ENCODE results near the gene PREX1.
"Not testable (repeated sequence)": the region's sequence is repeated elsewhere in the genome, so short reads cannot be mapped to it uniquely, and the experiment has no call there.

The PREX1 gene, protein sequence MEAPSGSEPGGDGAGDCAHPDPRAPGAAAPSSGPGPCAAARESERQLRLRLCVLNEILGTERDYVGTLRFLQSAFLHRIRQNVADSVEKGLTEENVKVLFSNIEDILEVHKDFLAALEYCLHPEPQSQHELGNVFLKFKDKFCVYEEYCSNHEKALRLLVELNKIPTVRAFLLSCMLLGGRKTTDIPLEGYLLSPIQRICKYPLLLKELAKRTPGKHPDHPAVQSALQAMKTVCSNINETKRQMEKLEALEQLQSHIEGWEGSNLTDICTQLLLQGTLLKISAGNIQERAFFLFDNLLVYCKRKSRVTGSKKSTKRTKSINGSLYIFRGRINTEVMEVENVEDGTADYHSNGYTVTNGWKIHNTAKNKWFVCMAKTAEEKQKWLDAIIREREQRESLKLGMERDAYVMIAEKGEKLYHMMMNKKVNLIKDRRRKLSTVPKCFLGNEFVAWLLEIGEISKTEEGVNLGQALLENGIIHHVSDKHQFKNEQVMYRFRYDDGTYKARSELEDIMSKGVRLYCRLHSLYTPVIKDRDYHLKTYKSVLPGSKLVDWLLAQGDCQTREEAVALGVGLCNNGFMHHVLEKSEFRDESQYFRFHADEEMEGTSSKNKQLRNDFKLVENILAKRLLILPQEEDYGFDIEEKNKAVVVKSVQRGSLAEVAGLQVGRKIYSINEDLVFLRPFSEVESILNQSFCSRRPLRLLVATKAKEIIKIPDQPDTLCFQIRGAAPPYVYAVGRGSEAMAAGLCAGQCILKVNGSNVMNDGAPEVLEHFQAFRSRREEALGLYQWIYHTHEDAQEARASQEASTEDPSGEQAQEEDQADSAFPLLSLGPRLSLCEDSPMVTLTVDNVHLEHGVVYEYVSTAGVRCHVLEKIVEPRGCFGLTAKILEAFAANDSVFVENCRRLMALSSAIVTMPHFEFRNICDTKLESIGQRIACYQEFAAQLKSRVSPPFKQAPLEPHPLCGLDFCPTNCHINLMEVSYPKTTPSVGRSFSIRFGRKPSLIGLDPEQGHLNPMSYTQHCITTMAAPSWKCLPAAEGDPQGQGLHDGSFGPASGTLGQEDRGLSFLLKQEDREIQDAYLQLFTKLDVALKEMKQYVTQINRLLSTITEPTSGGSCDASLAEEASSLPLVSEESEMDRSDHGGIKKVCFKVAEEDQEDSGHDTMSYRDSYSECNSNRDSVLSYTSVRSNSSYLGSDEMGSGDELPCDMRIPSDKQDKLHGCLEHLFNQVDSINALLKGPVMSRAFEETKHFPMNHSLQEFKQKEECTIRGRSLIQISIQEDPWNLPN (N-terminal part only)

DNA sequence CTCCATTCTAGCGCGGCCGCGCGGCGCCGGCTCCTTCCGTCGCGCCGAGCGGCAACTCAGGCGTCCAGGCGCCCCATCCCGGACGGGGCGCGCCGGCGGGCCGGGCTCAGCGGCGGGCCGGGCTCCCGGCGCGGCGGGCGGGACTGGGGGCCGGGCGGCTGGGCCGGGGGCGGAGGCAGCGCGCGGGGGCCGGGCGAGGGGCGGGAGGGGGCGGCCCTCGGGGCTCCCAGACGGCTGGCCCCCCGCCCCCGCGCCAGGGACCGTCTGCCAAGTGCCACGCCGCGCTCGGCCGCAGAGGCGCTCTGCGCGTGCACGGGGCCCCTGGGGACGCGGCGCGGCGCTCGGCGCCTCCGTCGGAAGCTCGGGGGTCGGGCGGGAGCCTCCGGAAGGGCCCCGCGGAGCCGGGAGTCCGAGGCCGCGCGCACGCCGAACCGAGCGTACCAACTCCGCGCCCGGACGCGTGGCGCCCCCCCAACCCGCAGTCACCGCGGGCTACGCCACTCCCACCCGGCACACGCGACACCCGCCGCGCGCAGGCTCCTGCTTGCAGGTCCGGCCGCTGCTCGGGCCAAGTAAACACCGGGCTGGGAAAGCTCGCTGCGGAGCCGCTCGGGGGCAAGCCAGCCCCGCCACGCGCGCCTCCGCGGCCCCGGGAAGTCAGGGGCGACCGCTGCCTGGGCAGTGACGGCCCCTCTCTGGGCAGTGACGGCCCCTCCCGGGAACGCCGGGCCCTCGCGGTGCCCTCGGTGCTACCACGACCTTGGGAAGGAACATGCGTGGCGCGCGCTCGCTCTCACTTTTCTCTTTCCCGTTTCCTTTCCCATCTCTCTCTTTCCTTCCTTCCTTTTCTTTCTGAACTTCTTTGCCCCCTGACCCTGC is at the start of gene PREX1:
PREX1 (minus strand) TSS at position 145 of the 879 bp plus-strand sequence; CDS start at position 6, 139 bp downstream.
- in situ Hi-C loops (cut with MboI; ENCODE audit: low sequenced_read_pairs): no loop called here

DNA sequence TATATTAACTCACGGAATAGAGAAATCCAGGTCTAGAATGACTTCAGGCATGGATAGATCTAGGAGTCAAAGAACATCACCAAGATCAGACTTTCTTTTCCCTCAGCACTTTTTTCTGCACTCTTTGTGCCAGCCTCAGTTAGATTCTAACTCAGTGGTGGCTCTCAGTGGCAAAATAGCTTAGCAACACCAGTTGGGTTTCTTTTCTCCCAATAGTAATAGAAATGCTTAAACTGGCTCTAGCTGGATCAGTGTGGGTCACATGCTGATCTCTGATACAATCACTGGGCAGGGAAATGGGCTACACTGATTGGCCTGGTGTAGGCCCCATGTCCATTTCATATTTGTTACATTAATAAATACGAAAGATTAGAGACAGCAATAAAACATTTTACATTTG is 49.5 kb upstream of the PREX1 start:
- in situ Hi-C loops (cut with MboI; ENCODE audit: low sequenced_read_pairs): no loop called here

DNA sequence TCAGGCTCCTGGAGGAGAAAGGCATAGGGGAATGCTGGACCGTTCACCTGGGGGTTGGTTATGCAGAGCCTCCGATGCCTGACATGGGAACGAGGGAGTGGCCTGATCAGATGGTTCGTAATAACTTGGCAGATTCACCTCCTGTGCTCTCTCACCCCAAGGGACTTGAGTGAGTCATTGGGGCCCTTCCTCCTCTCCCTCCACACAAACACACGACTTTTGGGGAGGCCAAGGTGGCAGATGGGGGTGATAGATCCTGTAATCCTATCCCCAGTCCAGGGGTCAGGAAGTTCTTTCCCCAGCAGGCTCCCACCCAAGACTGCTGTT is 48.1 kb upstream of the PREX1 start:
- in situ Hi-C loops (cut with MboI; ENCODE audit: low sequenced_read_pairs): no loop called here

DNA sequence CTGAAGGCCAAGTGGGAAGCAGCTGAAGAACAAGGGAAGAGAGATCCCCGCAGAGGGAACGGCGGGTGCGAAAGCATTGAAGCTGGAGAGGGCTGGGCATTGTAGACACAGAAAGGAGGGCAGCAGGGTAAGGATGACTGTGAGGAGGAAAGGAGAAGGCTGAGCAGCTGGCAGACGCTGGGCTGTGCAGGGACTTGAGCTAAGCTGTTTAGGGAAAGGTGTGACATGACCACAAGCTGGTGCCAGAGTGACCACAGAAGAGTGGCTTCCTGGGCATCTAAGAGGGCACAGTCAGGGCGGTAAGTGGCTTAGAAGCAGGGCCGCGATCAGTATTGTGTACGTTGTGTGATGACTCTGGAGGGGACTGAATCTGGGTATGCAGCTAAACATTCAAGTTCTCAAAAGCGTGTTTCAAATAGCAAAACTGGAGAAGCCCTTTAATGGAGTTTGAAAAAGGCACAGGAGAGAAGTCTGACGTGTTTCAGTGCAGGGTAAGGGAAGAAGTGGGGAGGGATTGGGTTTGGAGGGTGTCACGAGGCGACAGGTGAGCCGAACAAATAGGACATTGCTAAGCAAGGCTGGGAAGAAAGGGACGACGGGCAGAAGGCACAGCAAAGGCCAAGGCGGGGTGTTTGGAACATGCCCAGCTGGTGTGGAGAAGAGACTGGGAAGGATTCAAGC is 47.6 kb upstream of the PREX1 start:
- in situ Hi-C loops (cut with MboI; ENCODE audit: low sequenced_read_pairs): no loop called here

DNA sequence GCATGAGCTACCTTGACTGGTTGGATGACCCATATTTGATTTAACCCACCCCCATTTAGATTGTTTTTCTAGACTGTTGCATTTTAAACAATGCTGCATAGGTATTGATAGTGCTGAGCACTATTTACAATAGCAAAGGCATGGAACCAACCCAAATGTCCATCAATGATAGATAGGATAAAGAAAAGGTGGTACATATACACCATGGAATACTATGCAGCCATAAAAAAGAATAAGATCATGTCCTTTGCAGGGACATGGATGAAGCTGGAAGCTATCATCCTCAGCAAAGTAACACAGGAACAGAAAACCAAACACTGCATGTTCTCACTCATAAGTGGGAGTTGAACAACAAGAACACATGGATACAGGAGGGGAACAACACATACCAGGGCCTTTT is 41.6 kb upstream of the PREX1 start:
- in situ Hi-C loops (cut with MboI; ENCODE audit: low sequenced_read_pairs): not testable (repeated sequence)

DNA sequence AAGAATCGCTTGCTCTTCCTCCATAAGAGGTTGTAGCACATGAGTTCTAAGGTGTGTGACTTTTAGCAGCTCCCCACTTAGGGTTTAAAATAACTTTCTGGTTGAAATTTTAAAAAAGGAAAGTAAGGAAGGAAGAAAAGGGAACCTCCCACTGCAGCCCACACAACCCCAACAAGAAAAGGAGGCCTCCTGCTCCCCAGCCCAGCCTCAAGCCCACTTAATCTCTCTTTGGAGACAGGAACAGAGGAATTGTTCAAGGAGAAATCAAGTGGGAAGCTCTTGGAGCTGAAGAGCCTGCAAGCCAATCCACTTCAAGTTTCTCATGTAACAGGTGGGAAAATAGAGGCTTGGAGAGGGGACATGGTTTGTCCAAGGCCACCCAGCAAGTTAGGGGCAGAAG is 39.1 kb upstream of the PREX1 start:
- in situ Hi-C loops (cut with MboI; ENCODE audit: low sequenced_read_pairs): no loop called here

DNA sequence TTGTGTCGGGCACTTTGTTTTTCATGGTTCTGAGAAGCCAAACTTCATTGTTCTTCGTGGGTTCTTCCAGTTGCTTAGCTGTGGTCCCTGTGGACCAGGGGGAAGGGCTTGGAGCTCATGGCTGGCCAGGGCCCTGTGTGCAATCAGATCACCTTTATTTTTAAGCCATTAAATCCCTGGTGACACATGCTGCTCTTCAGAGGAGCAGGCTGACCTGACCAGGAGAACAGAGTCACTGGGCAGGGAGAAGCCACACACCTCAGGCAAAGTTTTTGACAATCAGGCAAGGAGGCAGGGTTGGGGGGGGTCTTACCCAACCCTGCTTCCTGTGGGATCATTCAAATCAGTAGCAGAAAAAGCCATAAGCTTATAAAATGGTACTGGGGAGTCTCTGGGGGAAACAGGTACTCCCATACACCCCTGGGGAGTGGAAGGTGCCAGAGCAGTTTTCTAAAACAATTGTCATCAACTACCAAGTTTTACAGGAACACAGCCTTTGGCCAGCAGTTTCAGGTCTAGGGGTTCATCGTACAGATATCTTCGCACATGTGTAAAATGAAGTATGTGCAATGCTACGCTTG is 37.0 kb upstream of the PREX1 start:
- in situ Hi-C loops (cut with MboI; ENCODE audit: low sequenced_read_pairs): no loop called here

DNA sequence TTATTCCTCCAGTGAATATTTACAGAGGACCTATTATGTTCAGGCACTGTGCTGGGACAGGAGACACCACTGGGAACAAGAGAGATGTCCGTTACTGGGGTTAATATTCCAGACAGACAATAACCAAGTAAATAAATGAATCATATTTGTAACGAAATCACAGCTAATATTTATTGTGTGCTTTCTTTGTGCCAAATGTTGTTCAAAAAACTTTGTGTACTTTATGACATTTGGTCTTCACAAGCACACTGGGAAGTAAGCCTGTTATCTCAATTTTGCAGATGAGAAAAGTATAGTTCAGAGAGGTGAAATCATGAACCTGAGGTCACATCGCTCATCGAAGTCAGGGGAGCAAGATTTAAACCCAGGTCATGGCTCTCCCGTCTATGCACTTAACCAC is 36.5 kb upstream of the PREX1 start:
- in situ Hi-C loops (cut with MboI; ENCODE audit: low sequenced_read_pairs): no loop called here

DNA sequence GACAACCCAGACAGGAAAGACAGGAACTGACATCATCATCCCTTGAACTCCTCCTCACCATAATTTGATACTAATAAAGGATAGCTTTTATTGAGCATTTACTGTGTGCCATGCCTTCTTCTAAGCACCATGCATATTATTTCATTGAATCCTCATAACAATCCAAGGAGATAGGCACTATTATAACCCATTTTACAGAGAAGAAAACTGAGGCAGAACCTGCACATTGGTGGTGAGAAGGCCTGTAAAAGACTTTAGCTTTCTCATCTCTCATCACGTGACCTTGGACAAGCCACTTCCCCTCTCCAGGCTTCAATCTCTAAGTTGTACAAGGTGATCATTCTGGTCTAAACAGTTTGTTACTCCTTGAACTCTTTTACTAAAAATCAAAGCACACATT is 34.5 kb upstream of the PREX1 start:
- in situ Hi-C loops (cut with MboI; ENCODE audit: low sequenced_read_pairs): no loop called here

DNA sequence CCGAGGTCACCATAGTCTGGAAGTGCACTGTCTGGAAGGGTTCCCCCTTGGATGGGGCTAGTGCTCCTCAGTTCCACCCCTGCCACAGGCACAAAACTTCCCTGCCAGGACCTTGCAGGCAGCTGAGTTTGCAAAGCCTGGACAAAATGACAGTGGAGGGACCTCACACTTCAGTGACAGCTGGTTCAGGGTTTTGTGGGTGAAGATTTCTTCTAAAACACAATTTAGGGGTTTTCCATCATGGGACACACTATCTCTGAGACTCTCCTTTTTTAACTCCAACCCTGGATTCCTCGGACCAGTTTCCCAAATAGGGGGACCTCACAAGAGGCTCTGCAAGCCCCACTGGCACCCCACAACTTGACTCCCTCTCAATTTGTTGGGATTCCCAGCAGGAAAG is 33.6 kb upstream of the PREX1 start:
- in situ Hi-C loops (cut with MboI; ENCODE audit: low sequenced_read_pairs): no loop called here

DNA sequence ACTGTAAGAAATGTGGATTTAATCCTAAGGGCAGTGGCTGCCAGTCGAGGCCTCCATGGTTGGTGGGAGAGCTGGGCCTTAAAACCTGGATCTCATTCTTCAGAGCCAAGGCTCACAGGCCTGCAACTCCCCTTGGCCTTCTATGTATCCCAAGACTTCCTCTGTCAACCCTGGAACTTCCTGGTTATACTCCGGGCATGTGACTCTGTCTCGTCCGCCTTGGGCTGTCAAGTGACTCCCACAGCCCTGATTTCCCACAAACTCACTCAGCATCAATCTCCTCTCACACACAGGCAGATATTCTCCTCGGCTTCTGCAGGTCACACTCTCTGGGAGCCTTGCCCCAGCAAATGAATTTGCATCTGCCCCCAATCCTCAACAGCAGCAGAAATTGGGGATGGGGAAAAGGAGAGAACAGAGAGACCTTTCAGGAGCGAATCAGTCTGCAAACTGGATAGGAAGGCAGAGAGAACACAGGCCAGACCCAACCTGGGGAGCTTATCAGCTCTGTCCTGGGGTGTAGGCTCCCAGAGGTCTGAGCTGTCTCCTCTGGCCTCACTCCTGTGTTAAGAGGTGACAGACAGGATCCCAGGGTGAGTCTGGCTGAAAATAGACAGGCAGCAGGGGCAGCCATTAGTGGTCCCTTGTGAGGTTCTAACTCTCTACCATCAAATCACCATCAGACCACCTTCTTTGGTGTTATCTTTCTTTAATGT is 30.4 kb upstream of the PREX1 start:
- in situ Hi-C loops (cut with MboI; ENCODE audit: low sequenced_read_pairs): no loop called here

DNA sequence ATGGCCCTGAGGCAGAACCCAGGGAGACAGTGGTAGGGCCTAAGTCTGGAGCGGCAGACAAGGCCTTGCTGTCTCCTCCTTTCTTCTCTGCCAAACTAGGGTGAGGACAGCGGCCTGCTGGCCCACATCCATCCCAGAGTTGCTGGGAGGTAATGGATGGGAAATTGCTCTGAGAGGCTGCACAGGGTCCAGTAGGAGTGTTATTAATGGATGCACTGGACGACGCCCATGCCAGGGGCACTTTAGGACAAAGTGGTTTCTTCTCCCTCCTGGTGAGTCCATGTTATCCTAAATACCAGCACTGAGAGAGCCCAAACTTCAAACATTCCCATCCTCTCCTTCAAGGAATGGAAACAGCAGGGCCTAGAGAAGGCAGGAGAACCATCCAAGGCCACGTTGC is 28.3 kb upstream of the PREX1 start:
- in situ Hi-C loops (cut with MboI; ENCODE audit: low sequenced_read_pairs): no loop called here

DNA sequence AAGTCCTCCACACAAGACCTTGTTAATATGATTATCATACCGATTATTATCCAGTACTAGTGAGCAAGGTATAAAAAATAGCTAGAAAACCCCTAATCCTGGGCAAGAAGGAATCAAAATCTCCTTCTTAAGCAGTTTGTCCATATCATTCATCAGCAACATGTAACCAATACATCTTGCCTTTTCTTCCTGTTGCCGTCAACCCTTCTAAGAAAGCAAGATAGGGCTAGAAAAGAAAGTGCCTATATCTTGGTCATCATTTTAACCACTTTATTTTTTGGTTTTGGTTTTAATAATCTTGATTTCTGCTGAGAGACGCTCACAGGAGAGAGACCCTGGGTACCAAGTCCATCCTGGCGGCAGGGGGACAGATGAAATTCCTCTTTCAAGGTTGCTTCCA is 27.2 kb upstream of the PREX1 start:
- in situ Hi-C loops (cut with MboI; ENCODE audit: low sequenced_read_pairs): no loop called here

DNA sequence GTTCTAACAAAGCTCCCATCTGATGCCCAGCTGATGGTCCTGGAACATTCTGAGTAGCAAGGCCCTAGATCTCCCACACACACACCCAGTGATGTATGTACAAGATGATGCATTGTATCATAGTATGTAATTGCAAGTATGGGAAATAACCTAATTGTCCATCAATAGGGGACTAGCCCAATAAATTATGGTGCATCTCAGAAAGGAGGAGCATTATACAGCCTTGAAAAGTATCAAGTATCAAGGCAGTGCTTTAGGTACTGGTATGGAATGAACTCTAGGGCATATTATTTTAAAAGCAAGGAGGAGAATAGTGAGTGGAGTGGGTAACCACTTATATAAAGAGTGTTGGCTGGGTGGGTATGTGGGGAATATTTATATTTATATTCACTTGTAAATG is 24.8 kb upstream of the PREX1 start:
- in situ Hi-C loops (cut with MboI; ENCODE audit: low sequenced_read_pairs): no loop called here

DNA sequence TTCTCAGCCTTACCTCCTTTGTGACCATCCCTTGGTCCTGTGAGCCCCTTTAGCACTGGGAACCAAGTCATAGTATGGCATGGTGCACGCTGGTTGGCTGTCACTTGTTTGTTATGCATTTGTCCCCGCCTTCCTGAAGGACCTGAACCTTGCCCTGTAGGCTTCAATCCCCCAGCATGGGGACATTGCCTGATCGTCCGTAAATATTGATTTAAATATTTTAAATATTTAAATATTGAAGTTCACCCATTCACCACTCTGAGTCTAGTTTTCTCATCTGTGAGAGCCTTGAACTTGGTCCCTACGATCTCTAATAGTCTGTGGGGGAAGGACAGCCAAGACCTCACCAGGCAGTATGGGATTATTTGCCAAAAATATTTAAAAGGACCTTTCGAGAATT is 23.8 kb upstream of the PREX1 start:
- in situ Hi-C loops (cut with MboI; ENCODE audit: low sequenced_read_pairs): no loop called here

DNA sequence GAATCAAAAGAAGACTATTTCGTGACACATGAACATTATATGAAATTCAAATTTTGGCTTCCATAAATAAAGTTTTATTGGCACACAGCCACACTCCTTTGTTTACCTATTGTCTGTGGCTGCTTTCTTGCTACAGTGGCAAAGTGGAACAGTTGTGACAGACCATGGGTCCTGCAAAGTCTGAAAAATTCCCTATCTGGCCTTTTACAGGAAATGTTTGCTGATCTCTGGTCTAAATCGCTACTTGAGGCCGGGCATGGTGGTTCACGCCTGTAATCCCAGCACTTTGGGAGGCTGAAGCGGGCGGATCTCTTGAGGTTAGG is 23.1 kb upstream of the PREX1 start:
- in situ Hi-C loops (cut with MboI; ENCODE audit: low sequenced_read_pairs): no loop called here

DNA sequence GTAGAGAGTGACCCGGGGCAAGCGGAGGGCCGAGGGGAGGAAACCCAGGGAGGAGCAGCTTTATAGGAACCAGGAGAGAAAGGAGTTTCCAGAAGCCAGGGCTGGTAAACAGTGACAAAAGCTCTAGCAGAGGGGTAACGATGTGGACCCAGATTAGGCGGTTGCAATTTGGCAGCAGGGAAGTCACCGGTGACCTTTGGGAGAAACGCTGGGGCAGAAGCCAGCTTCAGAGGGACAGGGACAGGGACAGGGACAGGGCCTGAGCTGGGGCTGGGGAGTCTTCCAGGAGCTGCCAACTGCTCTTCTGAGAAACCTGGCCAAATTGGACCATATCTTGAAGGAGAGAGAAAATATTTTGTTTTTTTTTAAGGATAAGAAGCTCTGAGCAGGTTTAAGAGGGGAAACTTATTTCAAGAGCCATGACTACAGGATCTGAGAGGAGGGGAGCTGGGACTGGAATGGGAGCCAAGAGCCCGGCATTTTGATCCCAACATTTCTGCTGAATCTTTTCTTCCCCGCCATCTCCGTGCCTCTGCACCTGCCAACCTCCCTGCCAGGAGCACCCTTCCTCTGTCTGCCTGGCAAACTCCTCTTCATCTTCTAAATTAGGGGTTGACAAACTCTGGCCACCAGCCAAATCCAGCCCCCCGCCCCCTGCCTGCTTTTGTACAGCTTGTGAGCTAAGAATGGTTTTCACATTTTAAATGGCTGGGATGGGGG is 22.6 kb upstream of the PREX1 start:
- in situ Hi-C loops (cut with MboI; ENCODE audit: low sequenced_read_pairs): no loop called here

DNA sequence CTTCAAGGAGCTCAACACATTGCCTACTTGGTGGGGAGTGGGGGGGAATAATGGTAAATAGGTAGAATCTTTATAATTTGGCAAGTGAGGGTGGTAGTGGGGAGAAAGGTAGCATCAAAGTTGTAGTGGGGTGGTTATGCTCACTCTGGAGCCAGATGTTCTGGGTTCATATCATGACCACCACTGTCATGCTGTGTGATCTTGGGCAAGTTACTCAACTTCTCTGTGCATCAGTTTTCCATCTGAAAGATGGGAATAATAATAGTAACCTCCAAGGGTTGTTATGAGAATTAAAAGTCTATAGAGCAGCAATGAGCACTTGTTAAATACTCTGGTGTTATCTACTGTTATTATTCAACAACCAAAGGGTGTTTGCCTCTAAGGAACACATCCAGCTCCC is 22.0 kb upstream of the PREX1 start:
- in situ Hi-C loops (cut with MboI; ENCODE audit: low sequenced_read_pairs): no loop called here
